ENCODE data around the gene LRRC42.
A peak's percentile ranks its signal among the peaks of the same experiment; 100 is the strongest.

LRRC42 gene

DNA sequence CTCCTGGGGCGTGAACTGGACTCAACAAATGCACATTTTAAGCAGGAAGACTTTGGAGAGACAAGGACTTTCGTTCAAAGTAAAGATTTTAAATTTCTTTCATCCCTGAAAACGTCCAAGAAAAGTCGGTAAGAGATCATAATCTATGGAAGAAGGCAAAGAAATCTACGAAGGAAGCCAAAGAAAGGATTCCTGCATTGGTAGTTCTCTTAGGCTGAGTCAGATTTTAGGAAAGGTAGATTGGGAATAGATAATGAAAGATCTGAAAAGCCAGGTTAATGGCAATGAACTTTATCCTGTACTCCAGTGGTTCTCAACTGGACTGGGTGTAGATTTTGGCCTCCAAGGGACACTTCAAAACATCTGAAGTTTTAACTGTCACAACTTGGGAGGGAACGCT lies 3.1 kb upstream of the LRRC42 start:
- peaks cover 20% of the 10 kb centered on the region for H3K4me1 ChIP-seq (ENCODE audit: low read depth, poor library complexity, severe bottlenecking)
- H2AFZ ChIP-seq (ENCODE audit: low read depth), result no peak overlapping the region
- no peak overlapping the region for H3K4me3 ChIP-seq (IDR thresholded peaks at IDR 0.05; ENCODE audit: insufficient read depth, low read depth, low read length)
- TF ChIP-seq CTCF (conservative IDR thresholded peaks at IDR 0.05; ENCODE audit: low read depth, low read length), result no peak
- no peaks in the 10 kb centered on the region for H3K27me3 ChIP-seq (ENCODE audit: insufficient read depth, low read depth)
- no peaks in the 10 kb centered on the region for H4K20me1 ChIP-seq (ENCODE audit: insufficient read depth)
- H3K36me3 ChIP-seq (ENCODE audit: insufficient read depth), result no peaks in the 10 kb centered on the region
- no peak overlapping the region for H3K27ac ChIP-seq
- H3K79me2 ChIP-seq (ENCODE audit: insufficient read depth, low read depth), result peaks cover 30% of the 10 kb centered on the region; the same call in 1 of the 2 replicates
- H3K4me2 ChIP-seq, result no peak overlapping the region
- H3K9ac ChIP-seq, result no peak overlapping the region

DNA sequence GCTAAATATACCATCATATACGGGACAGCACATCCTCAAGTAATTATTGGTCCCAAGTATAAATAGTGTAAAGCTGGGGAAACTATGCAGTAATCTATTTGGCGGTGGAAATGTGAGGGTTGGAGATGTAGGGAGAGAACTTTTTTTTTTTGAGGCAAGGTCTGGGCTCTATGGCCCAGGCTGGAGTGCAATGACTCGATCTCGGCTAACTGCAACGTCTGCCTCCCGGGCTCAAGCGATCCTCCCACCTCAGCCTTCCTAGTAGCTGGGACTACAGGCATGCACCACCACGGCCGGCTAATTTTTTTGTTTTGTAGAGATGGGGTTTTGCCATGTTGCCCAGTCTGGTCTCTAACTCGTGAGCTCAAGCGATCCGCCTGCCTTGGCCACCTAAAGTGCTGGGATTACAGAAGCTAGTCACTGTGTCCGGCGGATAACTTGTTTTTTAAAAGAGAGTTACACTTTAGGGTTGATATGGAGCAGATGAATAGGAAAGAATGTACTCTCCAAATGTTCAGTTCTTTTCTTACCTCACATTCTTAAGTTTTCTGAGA lies 2.6 kb upstream of the LRRC42 start:
- Histone ChIP-seq H3K27me3 (ENCODE audit: insufficient read depth, low read depth) (no peaks in the 10 kb centered on the region), H3K36me3 (ENCODE audit: insufficient read depth) (no peaks in the 10 kb centered on the region), H3K9ac (no peak overlapping the region), H3K4me1 (ENCODE audit: low read depth, poor library complexity, severe bottlenecking) (peaks cover 25% of the 10 kb centered on the region), H3K4me3 (IDR thresholded peaks at IDR 0.05; ENCODE audit: insufficient read depth, low read depth, low read length) (no peak overlapping the region), H2AFZ (ENCODE audit: low read depth) (no peak overlapping the region), H4K20me1 (ENCODE audit: insufficient read depth) (no peaks in the 10 kb centered on the region), H3K27ac (no peak overlapping the region), H3K79me2 (ENCODE audit: insufficient read depth, low read depth) (peaks cover 34% of the 10 kb centered on the region; the same call in 1 of the 2 replicates), H3K4me2 (no peak overlapping the region)
- no peak for TF ChIP-seq CTCF (conservative IDR thresholded peaks at IDR 0.05; ENCODE audit: low read depth, low read length)

- Histone ChIP-seq H2AFZ (ENCODE audit: low read depth) (peak overlapping the region; percentile 94), H3K4me3 (IDR thresholded peaks at IDR 0.05; ENCODE audit: insufficient read depth, low read depth, low read length) (peak overlapping the region; percentile 93), H3K79me2 (ENCODE audit: insufficient read depth, low read depth) (peaks cover 34% of the 10 kb centered on the region; the same call in 1 of the 2 replicates), H3K27ac (no peak overlapping the region), H3K4me2 (peak overlapping the region; percentile 93), H3K9ac (peak overlapping the region; percentile 30; the same call in 1 of the 2 replicates), H3K36me3 (ENCODE audit: insufficient read depth) (no peaks in the 10 kb centered on the region), H3K27me3 (ENCODE audit: insufficient read depth, low read depth) (no peaks in the 10 kb centered on the region), H3K4me1 (ENCODE audit: low read depth, poor library complexity, severe bottlenecking) (peaks cover 25% of the 10 kb centered on the region), H4K20me1 (ENCODE audit: insufficient read depth) (no peaks in the 10 kb centered on the region)
- TF ChIP-seq CTCF (conservative IDR thresholded peaks at IDR 0.05; ENCODE audit: low read depth, low read length), result no peak
Observed at GRCh38 chr1:53944469-53945182, 1.5 kb upstream of the LRRC42 start.

- peak overlapping the region; percentile 94 for H2AFZ ChIP-seq (ENCODE audit: low read depth)
- no peaks in the 10 kb centered on the region for H3K36me3 ChIP-seq (ENCODE audit: insufficient read depth)
- H4K20me1 ChIP-seq (ENCODE audit: insufficient read depth), result no peaks in the 10 kb centered on the region
- no peaks in the 10 kb centered on the region for H3K27me3 ChIP-seq (ENCODE audit: insufficient read depth, low read depth)
- TF ChIP-seq CTCF (conservative IDR thresholded peaks at IDR 0.05; ENCODE audit: low read depth, low read length), result no peak
- peaks cover 25% of the 10 kb centered on the region for H3K4me1 ChIP-seq (ENCODE audit: low read depth, poor library complexity, severe bottlenecking)
- H3K4me3 ChIP-seq (IDR thresholded peaks at IDR 0.05; ENCODE audit: insufficient read depth, low read depth, low read length), result peak overlapping the region; percentile 93
- H3K9ac ChIP-seq, result peak overlapping the region; percentile 30; the same call in 1 of the 2 replicates
- peak overlapping the region; percentile 93 for H3K4me2 ChIP-seq
- peaks cover 34% of the 10 kb centered on the region; the same call in 1 of the 2 replicates for H3K79me2 ChIP-seq (ENCODE audit: insufficient read depth, low read depth)
- peak overlapping the region; percentile 39; the same call in 1 of the 2 replicates for H3K27ac ChIP-seq
Observed at GRCh38 chr1:53945183-53945432, 1.0 kb upstream of the LRRC42 start.
